Measurements from ENCODE around the gene PDIA3.
A peak's percentile ranks its signal among the peaks of the same experiment; 100 is the strongest.
"Not testable (repeated sequence)": the region's sequence is repeated elsewhere in the genome, so short reads cannot be mapped to it uniquely, and the experiment has no call there.

Gene PDIA3

GRCh38 chr15:43746245-43746902, at the start of gene PDIA3:
Gene PDIA3 (plus strand): TSS chr15:43746438. CDS start chr15:43746540, 102 bp downstream.
- not testable (repeated sequence) for DNase-seq

GRCh38 chr15:43702174-43702573, 44.1 kb upstream of the PDIA3 start:
- no peak for DNase-seq

DNA sequence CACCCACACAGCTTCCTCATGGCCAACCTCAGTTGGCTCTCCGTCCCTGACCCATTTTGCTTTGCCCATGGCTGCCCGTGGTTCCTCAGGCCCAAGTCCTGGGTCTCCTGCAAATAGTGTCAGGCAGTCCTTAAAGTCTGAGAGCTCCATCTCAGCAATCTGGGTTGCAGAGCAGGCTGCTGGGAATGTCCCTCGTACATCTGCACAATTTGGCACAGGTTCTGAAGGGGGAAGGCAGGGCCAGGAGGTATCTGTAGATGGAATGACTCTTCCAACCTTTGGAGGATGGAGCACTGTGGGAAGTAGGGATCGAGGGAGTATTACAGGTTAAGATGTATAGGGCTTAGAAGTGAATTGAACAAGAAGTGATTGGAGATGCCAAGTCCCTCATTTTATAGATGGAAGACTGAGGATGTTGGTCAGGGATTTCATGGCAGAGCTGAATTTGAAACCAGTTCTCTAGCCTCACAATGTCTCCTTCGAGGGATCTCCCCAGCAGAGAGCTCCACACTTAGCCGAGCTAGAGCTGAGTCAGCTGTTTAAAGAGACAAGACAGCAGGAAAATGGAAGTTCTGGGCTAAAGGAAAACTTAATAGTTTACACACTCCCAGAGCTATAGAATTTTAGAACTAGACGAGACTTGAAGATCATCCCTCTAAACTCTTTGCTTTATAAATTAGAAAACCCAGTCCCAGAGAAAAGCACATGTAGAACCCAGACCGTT, 43.4 kb upstream of the PDIA3 start:
- DNase-seq: no peak

- DNase-seq: not testable (repeated sequence)
These were observed 35.7 kb upstream of the PDIA3 start for GRCh38 chr15:43710431-43711131.

DNA sequence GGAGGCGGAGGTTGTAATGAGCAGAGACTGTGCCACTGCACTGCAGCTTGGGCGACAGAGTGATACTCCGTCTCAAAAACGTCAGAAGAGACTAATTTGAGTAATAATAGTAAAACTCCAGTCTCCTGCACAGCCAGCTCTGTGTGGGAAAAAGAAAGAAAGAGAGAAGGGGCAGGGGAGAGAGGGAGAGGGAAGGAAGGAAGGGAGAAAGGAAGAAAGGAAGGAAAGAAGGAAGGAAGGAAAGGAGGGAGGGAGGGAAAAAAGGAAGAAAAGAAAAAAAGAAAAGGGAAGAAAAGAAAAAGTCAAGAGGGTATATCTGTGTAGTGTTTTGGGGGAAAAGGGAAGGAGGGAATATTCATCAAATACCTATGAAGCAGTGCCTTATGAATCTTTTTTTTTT, 23.1 kb upstream of the PDIA3 start:
- DNase-seq: no peak

DNA sequence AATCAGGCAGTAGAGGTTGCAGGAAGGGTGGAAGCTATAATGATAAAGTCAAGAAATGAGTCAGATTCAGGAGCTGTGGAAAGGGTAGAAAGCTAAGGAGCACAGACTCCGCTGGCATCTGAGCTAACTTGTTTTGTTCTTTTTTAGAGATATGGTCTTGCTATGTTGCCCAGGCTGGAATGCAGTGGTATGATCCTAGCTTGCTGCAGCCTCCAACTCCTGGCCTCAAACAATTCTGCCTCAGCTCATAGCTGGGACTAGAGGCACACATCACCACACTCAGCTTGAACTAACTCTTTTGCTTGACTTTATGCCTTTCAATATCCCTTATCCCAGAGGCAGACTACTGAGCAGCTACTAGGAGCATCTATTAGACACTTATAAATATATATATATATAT, 19.9 kb upstream of the PDIA3 start:
- DNase-seq: not testable (repeated sequence)

GRCh38 chr15:43728053-43728725, 18.0 kb upstream of the PDIA3 start:
- not testable (repeated sequence) for DNase-seq

GRCh38 chr15:43735416-43735815, 10.8 kb upstream of the PDIA3 start:
- no peak for DNase-seq

GRCh38 chr15:43746903-43747309, 668 bp downstream of the PDIA3 start:
- not testable (repeated sequence) for DNase-seq

DNA sequence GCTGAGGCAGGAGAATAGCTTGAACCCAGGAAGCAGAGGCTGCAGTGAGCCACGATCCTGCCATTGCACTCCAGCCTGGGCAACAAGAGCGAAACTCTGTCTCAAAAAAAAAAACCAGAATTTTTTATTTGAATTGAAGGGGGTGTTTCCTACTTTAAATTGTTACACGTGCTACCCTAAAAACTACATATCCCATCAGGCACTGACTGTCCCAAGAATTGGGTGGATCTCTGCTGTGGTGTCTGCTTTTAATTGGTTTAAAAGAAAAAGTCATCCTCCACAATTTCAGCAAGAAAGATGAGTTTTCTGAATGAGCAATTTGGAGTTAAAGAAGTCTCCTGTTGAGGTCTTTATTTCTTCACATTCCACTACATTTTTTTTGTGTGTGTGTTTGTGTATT, 2.1 kb downstream of the PDIA3 start:
- no peak for DNase-seq

DNA sequence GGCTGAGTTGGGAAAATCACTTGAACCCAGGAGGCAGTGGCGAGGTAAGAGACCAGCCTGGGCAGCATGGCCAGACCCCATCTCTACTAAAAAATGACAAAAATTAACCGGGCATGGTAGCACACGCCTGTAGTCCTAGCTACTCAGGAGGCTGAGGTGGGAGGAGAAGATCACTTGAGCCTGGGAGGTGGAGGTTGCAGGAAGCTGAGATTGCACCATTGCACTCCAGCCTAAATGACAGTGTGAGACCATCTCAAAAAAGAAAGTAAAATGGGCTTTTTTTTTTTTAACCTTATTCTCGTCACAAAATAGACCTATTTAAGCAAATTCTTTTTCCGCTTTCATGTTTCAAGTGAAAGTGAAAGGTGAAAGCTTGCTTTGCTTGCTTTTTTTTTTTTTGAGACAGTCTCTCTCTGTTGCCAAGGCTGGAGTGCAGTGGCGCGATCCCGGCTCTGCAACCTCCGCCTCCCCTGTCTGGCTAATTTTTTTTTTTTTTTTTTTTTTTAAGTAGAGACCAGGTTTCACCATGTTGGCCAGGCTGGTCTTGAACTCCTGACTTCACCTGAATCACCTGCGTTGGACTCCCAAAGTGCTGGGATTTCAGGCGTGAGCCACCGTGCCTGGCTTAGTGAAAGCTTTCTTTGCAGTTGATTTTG, 3.6 kb downstream of the PDIA3 start:
- DNase-seq: no peak

DNA sequence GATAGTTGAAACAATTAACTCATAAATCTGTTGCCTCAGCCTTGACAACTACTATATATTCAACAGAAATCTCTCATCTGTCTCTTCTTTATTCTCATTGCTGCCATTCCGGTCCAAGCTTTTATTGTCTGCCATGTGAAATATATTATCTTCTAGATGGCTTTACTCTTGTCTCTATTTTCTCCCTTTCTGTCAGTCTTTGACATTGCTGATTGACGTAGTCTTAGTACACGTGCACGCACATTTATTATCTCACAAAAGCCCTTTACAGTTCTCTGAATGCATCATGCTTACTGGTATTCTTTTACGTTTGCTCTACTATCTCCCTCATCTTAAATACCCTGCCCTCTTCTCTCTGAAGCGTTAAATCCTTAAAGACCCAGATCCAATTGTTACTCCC, 5.6 kb downstream of the PDIA3 start:
- no peak for DNase-seq

GRCh38 chr15:43762824-43763223, 16.6 kb downstream of the PDIA3 start:
- no peak for DNase-seq

DNA sequence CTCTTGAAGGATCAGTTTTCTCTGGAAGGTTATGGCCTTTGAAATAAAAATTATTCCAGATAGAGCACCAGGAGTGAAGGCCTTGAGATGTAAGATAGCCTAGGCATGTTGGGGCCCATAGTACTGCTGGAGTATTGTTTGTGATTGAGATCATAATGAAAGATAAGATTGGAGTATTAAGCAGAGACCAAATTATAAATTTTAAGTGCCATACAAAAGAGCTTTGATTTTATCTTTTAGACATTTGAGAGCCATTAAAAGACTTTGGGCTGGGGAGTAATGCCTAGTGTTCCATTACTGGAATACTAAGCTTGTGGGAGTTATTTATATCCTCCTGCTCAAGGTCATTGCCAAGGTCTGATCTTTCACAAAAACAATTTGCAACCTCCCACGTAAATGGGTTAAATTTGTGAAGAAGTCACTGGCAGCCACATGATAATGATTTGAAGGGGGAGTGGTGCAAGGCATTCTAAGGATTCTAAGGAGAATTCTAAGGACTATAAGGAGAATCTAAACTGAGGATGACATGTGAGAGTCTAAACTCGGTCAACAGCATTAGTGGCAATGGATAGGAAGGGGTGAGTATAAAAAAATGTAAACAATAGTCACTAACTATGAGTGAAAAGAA, 17.7 kb downstream of the PDIA3 start:
- DNase-seq: no peak

DNA sequence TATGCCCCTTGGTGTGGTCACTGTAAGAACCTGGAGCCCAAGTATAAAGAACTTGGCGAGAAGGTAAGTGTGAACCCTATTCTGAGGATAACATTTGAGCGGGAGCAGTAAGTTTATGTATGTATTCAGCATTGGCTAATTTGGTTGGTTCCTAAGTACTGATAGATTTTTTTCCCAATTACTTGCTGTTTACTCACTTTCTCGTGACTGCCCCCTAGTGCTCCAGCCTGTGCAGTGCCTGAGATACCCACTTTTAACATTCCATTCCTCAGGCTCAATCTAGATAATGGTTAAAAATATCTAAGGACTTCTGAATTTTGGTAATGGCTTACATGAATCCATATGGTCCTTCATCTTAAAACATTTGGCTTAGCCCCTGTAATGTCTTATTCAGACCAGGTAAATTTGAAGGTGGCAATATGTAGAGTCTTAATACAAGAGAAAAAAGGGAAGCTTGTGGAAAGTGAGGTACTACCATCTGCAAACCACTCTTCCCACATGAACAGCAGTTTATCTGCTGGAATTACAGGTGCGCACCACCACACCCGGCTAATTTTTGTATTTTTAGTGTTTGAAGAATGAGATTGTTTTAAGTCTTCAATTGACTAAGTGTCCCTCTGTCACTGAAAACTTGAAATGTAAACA, 23.5 kb downstream of the PDIA3 start:
- no peak for DNase-seq

DNA sequence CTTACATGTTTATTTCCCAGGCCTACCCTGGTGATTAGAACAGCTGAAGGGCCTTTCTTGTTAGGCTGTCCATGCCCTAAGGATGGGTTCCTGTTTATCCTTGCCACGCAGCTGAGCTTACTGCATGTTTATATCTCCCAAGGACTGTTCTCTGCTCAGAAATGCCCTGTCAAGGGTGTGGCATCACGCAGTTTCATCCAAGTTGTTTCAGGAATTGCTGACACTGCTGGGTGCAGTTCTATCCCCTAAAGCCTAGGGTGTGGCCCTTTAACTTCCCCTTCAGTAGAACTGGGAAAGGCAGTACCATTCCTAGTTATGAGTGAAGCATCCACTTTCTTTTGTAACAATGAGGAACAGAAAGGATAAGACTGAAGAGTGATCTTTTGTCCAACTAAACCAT, 25.6 kb downstream of the PDIA3 start:
- no peak for DNase-seq

DNA sequence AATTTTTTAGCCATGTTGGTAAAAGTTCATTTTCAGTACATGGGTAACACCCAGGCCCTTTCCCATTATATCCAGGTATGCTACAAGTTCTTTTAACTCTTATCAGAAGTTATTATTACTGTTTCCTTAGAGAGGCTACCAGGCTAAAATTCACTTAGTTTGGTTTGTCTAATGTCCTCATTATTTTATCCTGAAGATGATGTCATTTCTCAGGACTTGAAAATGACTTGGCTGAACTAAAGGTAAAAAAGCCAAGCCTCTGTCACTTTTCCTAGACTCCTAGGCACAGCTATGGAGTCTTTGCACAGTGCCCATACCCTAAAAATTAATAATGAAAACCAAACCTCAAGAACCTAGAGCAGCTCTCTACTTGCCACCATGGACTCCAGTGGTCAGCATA, 26.4 kb downstream of the PDIA3 start:
- DNase-seq: no peak

DNA sequence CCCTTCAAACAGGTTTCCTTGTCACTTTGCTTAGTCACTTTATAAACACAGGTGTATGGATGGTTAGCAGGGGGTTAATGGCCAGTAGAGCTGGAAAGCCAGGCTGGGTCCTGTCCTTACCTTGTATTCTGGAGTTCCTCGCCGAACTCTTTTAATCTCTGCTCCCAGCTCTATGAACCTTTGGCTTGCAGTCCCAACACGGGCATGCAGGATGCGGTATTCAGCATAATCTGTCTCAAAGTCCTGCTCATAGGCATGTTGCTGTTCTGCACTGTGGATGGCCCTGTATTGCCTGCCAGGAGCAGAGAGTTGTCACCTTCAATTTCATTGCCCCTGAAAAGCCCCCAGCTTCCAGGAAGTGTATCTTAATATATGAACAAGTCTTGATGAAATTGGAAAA, 27.8 kb downstream of the PDIA3 start:
- DNase-seq: no peak

DNA sequence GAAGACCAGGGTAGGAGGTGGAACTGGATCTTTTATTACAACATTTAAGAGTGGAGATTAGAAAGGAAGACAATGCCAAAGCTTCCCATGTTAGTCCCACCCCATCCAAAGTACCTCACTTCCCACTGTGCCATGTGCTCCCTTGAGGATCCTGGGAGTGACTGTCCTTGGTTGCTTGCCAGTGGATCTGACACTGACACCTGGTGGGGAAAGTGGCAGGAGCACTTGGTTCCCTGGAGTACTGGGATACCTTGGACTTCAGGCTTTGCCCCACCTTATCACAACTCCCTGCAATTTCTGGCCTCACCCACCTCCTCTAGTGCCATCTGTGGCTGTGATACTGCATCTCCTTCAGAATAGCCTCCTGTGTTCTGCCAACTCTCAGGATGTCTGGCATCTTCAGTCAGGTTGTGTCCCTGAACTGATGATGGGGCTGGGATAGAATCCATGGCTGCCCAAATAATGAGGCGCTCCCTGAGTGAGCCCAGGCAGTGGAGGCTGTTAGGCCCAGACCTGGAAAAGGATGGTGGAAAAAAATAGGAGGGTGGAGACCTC, 29.2 kb downstream of the PDIA3 start:
- peak; percentile 27 for DNase-seq

- no peak for DNase-seq
These were observed 30.0 kb downstream of the PDIA3 start for GRCh38 chr15:43776101-43776717.

DNA sequence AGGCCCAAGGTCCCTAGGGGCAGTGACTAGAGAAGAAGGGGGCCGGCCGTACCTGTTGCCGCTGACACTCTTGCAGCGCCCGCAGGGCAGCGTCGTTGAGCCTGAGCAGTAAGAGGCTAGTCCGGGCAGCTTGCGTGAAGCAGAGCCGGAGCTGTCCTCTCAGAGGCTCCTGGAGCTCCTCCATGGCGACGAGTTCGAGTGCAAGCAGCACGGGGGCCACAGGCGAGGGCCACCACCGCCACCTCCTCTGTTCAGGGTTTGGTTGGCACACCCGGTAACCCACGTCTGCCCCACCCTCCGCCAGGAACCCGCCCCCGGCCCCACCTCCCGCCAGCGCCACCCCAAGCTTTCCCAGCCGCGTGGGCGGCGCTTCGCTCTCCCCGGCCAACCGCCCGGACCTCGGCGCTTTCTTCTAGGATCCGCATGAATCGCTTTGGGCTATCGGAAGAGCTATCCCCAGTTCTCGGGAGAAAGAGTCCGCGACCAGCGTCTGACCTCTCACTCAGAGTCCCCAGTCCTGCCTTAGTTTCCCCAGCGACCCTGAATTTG, 30.6 kb downstream of the PDIA3 start, which contains the start of gene ELL3:
Gene ELL3, minus strand, starts transcription at position 249 of the 549 bp plus-strand sequence. Its CDS starts 65 bp downstream, at position 184.
- DNase-seq: no peak

All from NCI-H187 treated with DMSO at 0.1 percent for 48 hours (cell line).